Measurements from ENCODE around the gene SCML1. TPM values are rescaled to one million over a fixed set of nuclear protein-coding genes. Genes with fewer than 3 reads are reported as not detected.

The SCML1 gene
- polyA plus RNA-seq, 1 donor (not counting 4 experiments of a cell fraction or from before 2014, with no cell fraction given), result 19.9 TPM

DNA sequence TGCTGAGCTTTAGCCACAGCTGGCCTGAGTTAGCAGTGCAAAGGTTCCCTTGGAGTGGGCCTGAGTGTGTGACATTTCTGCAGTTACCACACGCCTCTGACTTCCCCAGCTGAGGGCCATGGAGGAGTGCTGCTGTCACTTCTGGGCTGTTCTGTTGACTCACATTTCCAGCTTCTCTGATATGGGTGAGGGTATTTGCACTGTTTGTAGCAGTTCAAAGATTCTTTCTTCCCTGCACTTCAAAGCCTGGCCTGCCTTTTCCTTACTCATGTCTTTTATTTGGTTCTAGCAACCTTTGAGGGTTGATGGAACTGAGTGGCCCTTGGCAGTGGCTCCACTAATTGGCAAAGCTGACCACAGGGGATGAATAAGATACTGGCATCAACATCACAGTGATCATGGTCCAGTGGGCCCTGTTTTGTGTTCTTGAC, 26.4 kb upstream of the SCML1 start:
- no peak overlapping the region for H3K4me2 ChIP-seq (ENCODE audit: control insufficient read depth, extremely low read depth, insufficient read depth, low read depth, low read length)
- dilution Hi-C loops (cut with MboI; ENCODE audit: extremely low pct_ligation_motif_present, low sequenced_read_pairs), result no loop called here
- peaks cover 9% of the 10 kb centered on the region for H3K4me1 ChIP-seq (ENCODE audit: control insufficient read depth, extremely low read depth, insufficient read depth, low read length)
- no peak for TF ChIP-seq EZH2 (IDR thresholded peaks at IDR 0.05; ENCODE audit: low read length)
- TF ChIP-seq, protein P1, sequence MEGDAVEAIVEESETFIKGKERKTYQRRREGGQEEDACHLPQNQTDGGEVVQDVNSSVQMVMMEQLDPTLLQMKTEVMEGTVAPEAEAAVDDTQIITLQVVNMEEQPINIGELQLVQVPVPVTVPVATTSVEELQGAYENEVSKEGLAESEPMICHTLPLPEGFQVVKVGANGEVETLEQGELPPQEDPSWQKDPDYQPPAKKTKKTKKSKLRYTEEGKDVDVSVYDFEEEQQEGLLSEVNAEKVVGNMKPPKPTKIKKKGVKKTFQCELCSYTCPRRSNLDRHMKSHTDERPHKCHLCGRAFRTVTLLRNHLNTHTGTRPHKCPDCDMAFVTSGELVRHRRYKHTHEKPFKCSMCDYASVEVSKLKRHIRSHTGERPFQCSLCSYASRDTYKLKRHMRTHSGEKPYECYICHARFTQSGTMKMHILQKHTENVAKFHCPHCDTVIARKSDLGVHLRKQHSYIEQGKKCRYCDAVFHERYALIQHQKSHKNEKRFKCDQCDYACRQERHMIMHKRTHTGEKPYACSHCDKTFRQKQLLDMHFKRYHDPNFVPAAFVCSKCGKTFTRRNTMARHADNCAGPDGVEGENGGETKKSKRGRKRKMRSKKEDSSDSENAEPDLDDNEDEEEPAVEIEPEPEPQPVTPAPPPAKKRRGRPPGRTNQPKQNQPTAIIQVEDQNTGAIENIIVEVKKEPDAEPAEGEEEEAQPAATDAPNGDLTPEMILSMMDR (optimal IDR thresholded peaks at IDR 0.05 in 1 of 3, IDR thresholded peaks at IDR 0.05 in 1 of 3, conservative IDR thresholded peaks at IDR 0.05 in 1 of 3; ENCODE audit: extremely low read depth in 1 of 3, insufficient read depth in 2 of 3, low read length in 3 of 3), result no peak
- H3K27me3 ChIP-seq (ENCODE audit: control insufficient read depth, extremely low read depth, insufficient read depth, low read length), result no peaks in the 10 kb centered on the region
- H3K9me3 ChIP-seq (ENCODE audit: control insufficient read depth, low read depth, low read length), result no peaks in the 10 kb centered on the region
- no peaks in the 10 kb centered on the region for H3K36me3 ChIP-seq (ENCODE audit: control insufficient read depth in 2 of 2, extremely low read depth in 1 of 2, insufficient read depth in 2 of 2, low read length in 2 of 2)
- H3K27ac ChIP-seq (ENCODE audit: control insufficient read depth, insufficient read depth, low read length), result no peak overlapping the region
- no peaks in the 10 kb centered on the region for H3K9me1 ChIP-seq (ENCODE audit: control insufficient read depth, extremely low read depth, insufficient read depth, low read length)
- FAIRE-seq (no peak), DNase-seq (ENCODE audit: low read depth, low spot score) (no peak)
- H2AFZ ChIP-seq (ENCODE audit: control insufficient read depth, low read length), result no peak overlapping the region
- H3K9ac ChIP-seq (ENCODE audit: control insufficient read depth, extremely low read depth, insufficient read depth, low read length), result no peak overlapping the region
- H3K4me3 ChIP-seq (ENCODE audit: control insufficient read depth in 2 of 3, extremely low read depth in 1 of 3, insufficient read depth in 2 of 3, low read depth in 1 of 3, low read length in 3 of 3), result no peak overlapping the region
- H4K20me1 ChIP-seq (ENCODE audit: control insufficient read depth, extremely low read depth, insufficient read depth, low read length), result no peaks in the 10 kb centered on the region
- H3K79me2 ChIP-seq (ENCODE audit: control insufficient read depth, insufficient read depth, low read length), result no peaks in the 10 kb centered on the region

DNA sequence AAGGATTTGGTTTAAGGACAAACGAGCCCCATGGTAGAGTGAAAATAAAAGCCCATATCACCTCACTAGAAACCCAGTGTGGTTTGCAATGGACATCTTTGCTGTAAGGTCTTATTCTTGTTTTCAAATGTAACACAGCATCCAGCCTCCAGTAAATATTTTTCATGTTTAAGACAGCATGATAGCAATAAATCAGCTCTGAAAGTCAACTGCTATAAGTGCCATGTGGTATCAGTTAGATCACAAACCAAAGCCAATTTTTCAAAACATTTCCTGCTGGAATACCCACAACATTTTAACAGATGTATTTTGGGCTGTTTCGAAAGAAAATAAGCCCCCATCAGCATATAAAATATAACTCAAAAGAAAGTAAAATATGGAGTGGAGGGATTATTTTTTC, 24.0 kb upstream of the SCML1 start:
- Histone ChIP-seq H3K9me1 (ENCODE audit: control insufficient read depth, extremely low read depth, insufficient read depth, low read length) (no peaks in the 10 kb centered on the region), H3K36me3 (ENCODE audit: control insufficient read depth in 2 of 2, extremely low read depth in 1 of 2, insufficient read depth in 2 of 2, low read length in 2 of 2) (no peaks in the 10 kb centered on the region), H3K9me3 (ENCODE audit: control insufficient read depth, low read depth, low read length) (no peaks in the 10 kb centered on the region), H3K4me1 (ENCODE audit: control insufficient read depth, extremely low read depth, insufficient read depth, low read length) (no peaks in the 10 kb centered on the region), H4K20me1 (ENCODE audit: control insufficient read depth, extremely low read depth, insufficient read depth, low read length) (no peaks in the 10 kb centered on the region), H3K27ac (ENCODE audit: control insufficient read depth, insufficient read depth, low read length) (no peak overlapping the region), H3K9ac (ENCODE audit: control insufficient read depth, extremely low read depth, insufficient read depth, low read length) (no peak overlapping the region), H3K4me3 (ENCODE audit: control insufficient read depth in 2 of 3, extremely low read depth in 1 of 3, insufficient read depth in 2 of 3, low read depth in 1 of 3, low read length in 3 of 3) (no peak overlapping the region), H2AFZ (ENCODE audit: control insufficient read depth, low read length) (no peak overlapping the region), H3K27me3 (ENCODE audit: control insufficient read depth, extremely low read depth, insufficient read depth, low read length) (no peaks in the 10 kb centered on the region), H3K79me2 (ENCODE audit: control insufficient read depth, insufficient read depth, low read length) (no peaks in the 10 kb centered on the region), H3K4me2 (ENCODE audit: control insufficient read depth, extremely low read depth, insufficient read depth, low read depth, low read length) (no peak overlapping the region)
- FAIRE-seq, result no peak
- no peak for DNase-seq (ENCODE audit: low read depth, low spot score)
- dilution Hi-C loops (cut with MboI; ENCODE audit: extremely low pct_ligation_motif_present, low sequenced_read_pairs), result no loop called here
- TF ChIP-seq EZH2 (IDR thresholded peaks at IDR 0.05; ENCODE audit: low read length), result no peak
- TF ChIP-seq, protein P1 (optimal IDR thresholded peaks at IDR 0.05 in 1 of 3, IDR thresholded peaks at IDR 0.05 in 1 of 3, conservative IDR thresholded peaks at IDR 0.05 in 1 of 3; ENCODE audit: extremely low read depth in 1 of 3, insufficient read depth in 2 of 3, low read length in 3 of 3), result no peak
